Cardiac fibroblast (primary cell): ENCODE measurements around the gene OPRD1.

ENCODE experiments used
- DNase-seq, 2 donors: peaks; one replicate each; pipeline versions ENCODE4 v3.0.0 to v3.0.0-alpha.2; 2010; ENCODE audit warnings: low read depth in 2 of 2
- H3K4me3 ChIP-seq, 2 donors: replicated peaks in 1 of 2; 1 replicate in 1 of 2; 2 replicates in 1 of 2; pipeline ENCODE4 v1.5.1; 2011; ENCODE audit warnings: low read depth in 2 of 2, low read length in 2 of 2, mild to moderate bottlenecking in 2 of 2, moderate library complexity in 1 of 2
- TF ChIP-seq, protein P1 (sequence below): IDR thresholded peaks from one replicate; pipeline ENCODE4 v1.5.1; 2011; ENCODE audit warnings: low read depth, mild to moderate bottlenecking, low read length, inconsistent platforms

The OPRD1 gene

GRCh38 chr1:28915031-28915895, 103.3 kb downstream of the OPRD1 start:
- TF ChIP-seq, protein P1, sequence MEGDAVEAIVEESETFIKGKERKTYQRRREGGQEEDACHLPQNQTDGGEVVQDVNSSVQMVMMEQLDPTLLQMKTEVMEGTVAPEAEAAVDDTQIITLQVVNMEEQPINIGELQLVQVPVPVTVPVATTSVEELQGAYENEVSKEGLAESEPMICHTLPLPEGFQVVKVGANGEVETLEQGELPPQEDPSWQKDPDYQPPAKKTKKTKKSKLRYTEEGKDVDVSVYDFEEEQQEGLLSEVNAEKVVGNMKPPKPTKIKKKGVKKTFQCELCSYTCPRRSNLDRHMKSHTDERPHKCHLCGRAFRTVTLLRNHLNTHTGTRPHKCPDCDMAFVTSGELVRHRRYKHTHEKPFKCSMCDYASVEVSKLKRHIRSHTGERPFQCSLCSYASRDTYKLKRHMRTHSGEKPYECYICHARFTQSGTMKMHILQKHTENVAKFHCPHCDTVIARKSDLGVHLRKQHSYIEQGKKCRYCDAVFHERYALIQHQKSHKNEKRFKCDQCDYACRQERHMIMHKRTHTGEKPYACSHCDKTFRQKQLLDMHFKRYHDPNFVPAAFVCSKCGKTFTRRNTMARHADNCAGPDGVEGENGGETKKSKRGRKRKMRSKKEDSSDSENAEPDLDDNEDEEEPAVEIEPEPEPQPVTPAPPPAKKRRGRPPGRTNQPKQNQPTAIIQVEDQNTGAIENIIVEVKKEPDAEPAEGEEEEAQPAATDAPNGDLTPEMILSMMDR, result no peak
- peak overlapping the region; percentile 52 for H3K4me3 ChIP-seq
- DNase-seq, result peak in 1 of 2 donors; percentile 28

GRCh38 chr1:28917757-28918118, 105.8 kb downstream of the OPRD1 start:
- TF ChIP-seq, protein P1, result no peak
- no peak for DNase-seq
- no peak overlapping the region for H3K4me3 ChIP-seq
